NCI-H2196 treated with DMSO at 0.1 percent for 48 hours (cell line): ENCODE data around the gene PRSS2.
"Not testable (repeated sequence)": the region's sequence is repeated elsewhere in the genome, so short reads cannot be mapped to it uniquely, and the experiment has no call there.

Experiments
- DNase-seq: peaks from one replicate; lab custom pipeline; 2025; ENCODE audit not compliant: unreplicated experiment; lab: John Stamatoyannopoulos, UW

PRSS2 gene

DNA sequence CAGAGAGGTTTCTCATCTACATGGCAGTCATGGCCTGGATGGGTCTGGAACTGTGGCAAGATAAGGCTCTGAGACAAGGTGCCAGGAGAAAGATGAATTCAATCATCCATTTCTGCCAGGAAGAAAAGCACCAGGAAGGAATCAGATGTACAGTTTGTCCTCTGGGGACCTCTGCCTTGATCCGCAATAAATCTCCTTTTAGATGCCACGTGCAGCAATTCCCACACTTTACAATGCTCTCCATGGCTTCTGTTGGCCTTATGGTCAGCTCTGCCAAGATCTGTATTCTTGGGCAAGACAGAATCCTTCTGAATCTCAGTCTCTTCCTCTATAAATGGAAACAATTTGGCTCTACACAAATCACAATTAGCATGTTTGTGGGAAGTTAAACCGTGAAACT lies 12.5 kb upstream of the PRSS2 start:
- DNase-seq = not testable (repeated sequence)

DNA sequence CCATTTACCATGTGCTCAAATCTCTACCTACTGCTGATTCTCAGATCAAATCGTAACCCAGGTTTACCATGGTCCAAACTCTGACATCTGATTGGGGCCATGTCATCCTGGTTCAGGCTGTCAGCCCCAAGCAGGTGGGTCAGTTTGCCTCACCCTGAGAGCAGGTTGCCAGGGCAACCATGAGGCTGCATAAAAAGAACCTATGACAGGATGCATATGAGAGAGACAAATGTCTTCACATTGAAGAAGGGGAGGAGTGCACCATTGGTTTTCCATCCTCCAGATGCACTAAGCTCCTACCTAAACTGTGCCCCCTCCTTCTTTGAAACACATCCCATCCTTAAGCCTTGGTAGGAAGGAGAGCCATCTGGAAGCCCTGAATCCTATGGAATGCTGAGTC lies 11.3 kb upstream of the PRSS2 start:
- DNase-seq = no peak

DNA sequence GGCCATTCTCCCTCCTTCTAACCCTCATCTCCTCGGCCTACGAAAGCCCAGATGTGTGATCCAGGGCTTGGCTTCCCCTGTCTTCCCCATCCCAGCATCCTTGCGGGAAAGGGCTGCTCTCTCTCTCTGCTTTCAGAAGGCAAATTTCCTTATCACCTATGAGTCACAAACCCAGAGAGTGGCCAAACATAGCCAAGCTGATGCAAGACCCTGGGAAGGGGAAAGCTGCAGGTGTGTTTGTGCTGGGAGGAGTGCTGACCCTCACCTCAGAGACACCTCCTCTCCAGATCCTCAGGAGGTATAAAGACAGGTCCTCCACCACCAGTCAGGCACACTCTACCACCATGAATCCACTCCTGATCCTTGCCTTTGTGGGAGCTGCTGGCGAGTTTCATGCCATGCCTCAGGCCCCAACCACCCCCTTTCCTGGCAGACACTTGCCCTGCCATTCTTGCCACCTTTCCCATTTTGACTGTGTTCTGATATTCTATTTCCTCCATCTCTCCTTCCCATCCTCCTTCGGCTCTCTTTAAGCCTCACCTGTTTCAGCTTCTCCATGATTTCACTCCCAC lies 10.6 kb upstream of the PRSS2 start:
- DNase-seq = no peak

DNA sequence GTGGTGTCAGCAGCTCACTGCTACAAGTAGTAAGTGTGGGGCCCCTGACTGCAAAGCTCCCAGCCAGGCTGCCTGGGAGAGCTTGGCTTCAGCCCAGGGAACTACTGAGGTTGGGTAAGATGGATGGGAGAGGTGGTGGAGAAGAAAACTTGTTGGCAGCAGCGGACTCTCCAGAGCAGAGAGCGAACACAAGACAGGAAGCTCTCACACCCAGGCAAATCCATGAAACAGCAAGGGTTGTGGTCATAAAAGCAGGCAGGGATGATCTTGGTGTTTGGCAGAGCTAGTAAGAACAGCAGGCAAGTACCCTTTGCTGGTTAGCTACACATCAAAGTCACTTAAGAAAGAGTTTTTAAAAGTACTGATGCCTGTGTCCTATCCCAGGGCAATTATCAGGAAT lies 9.2 kb upstream of the PRSS2 start:
- DNase-seq = not testable (repeated sequence)

DNA sequence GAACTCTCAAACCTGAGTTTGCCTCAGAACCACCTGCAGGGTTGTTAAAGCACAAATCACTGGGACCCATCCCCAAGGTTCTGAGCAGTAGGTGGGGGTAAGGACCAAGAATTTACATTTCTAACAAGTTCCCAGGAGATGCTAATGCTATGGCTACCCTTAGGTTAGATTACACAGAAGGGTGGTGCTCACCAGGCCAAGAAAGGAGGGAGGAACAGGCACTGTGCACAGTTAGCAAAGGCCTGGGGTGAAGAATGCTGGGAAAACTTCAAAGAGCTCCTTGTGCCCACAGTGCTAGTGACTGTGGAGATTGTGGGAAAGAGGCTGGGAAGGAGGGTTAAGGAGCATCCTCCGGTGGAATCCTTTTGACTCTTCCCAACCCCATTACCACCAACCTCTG lies 8.7 kb upstream of the PRSS2 start:
- no peak for DNase-seq

DNA sequence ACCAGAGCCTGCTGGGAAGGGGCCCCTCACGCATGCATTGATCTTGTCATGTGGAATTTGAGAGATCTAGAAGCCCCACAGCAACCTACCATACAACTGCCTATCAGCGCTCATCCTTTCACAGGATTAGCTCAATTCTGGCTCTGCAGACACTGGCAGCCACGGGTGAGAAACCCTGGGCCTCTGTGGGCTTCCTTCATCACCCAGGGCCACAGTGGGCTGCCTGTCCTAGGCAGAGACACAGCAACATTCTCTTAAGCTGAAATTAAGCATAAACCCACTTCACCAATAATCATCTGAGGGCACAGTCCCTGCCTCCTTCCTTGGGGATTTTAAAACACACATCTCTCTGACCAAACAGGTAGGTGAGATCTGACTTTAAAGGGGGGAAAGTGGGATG lies 3.3 kb upstream of the PRSS2 start:
- DNase-seq = no peak

DNA sequence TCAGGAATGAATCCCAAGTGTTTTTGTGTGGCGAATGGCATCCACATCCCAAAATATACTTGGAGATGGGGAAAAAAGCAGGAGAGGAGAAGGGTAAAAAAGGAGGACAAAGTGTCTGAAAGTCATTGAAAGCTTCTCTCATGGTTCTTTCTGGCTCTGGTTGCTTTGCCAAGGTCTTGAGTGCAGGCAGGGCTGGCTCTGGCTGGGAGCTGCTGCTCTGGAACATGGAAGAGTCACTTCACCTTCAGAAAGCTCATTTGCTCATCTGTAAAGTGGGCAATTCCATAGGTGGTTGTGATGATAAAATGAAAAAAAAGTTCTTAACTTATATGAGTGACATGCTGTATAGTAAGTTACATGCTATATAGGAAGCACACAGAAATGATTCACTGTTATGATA lies 2.9 kb upstream of the PRSS2 start:
- no peak for DNase-seq

DNA sequence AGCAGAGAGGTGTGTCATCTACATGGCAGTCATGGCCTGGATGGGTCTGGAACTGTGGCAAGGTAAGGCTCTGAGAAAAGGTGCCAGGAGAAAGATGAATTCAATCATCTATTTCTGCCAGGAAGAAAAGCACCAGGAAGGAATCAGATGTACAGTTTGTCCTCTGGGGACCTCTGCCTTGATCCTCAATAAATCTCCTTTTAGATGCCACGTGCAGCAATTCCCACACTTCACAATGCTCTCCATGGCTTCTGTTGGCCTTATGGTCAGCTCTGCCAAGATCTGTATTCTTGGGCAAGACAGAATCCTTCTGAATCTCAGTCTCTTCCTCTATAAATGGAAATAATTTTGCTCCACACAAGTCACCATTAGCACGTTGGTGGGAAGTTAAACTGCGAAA lies 1.9 kb upstream of the PRSS2 start:
- not testable (repeated sequence) for DNase-seq

DNA sequence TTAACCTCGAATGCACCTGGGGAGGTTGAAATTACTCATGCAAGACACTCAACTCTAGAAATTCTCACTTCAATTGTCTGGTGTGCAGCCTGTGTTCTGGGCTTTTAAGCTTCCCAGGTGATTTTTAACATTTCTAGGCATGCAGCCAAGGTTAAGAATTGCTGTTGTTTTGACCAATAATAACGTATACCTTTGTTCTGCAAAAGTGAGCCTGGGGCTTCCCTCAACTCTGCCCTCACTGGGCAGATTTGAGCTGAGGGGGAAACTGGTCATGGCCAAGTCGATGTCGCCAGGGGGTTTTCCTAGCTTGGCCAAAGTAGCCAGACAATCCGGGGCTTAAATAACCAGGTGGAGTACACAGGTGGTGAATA lies 568 bp downstream of the PRSS2 start:
- DNase-seq = no peak

DNA sequence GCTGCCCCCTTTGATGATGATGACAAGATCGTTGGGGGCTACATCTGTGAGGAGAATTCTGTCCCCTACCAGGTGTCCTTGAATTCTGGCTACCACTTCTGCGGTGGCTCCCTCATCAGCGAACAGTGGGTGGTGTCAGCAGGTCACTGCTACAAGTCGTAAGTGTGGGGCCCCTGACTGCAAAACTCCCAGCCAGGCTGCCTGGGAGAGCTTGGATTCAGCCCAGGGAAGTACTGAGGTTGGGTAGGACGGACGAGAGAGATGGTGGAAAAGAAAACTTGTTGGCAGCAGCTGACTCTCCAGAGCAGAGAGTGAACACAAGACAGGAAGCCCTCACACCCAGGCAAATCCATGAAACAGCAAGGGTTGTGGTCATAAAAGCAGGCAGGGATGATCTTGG lies 1.3 kb downstream of the PRSS2 start:
- DNase-seq = no peak

DNA sequence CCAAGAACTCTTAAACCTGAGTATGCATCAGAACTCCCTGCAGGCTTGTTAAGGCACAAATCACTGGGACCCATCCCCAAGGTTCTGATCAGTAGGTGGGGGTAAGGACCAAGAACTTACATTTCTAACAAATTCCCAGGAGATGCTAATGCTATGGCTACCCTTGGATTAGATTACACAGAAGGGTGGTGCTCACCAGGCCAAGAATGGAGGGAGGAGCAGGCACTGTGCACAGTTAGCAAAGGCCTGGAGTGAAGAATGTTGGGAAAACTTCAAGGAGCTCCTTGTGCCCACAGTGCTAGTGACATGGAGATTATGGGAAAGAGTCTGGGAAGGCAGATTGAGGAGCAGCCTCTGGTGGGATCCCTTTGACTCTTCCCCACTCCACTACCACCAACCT lies 1.9 kb downstream of the PRSS2 start:
- no peak for DNase-seq

DNA sequence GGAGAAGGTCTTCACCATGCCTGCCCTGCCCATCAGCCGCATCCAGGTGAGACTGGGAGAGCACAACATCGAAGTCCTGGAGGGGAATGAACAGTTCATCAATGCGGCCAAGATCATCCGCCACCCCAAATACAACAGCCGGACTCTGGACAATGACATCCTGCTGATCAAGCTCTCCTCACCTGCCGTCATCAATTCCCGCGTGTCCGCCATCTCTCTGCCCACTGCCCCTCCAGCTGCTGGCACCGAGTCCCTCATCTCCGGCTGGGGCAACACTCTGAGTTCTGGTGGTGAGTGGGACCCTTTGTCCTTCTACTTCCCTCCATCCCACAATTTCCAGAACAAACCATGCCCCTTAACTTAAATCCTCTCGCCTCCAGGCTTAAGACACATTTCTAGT lies 2.5 kb downstream of the PRSS2 start:
- DNase-seq = no peak

DNA sequence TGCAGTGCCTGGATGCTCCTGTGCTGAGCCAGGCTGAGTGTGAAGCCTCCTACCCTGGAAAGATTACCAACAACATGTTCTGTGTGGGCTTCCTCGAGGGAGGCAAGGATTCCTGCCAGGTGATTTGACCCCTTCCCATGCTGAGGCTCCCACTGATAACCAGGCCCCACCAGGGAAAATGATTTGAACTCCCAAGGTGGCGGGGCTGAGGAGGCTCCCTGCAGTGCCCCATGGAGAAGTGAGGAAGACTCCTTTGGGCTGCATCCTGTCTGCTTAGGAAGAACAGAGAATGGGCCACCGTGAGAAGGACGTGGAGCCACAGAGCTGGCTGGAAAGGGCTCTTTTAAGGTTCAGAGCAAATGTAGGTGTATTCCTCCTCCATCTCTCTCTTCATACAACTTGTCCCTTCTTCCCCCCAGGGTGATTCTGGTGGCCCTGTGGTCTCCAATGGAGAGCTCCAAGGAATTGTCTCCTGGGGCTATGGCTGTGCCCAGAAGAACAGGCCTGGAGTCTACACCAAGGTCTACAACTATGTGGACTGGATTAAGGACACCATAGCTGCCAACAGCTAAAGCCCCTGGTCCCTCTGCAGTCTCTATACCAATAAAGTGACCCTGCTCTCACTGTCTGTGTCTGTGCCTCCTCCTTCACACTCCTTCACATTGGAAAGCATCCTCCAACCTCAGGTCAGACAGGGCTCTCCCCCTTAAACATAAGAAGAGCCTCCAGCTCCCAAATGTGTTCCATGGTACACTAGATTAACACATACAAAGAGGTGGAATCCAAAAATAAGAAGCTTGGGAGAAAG lies 3.4 kb downstream of the PRSS2 start:
- DNase-seq = no peak

DNA sequence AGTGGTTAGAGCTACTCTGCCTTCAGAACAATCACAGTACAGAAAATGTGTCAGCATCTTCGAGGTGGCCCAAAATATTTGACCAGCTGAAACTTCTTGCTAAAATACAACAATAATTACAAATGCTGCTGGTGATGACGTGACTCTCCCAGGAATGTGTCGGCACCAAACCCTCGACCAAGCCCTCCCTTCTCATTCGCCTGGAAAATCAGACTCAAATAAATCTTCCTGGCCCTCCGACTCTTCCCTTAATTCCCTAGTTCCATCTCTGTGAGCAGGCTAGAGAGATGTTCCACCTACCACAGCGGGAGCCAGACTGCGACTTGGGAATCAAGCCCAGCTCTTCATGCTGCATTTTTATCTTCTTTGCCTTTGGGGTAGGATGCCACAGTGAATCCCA lies 4.1 kb downstream of the PRSS2 start:
- DNase-seq = no peak

DNA sequence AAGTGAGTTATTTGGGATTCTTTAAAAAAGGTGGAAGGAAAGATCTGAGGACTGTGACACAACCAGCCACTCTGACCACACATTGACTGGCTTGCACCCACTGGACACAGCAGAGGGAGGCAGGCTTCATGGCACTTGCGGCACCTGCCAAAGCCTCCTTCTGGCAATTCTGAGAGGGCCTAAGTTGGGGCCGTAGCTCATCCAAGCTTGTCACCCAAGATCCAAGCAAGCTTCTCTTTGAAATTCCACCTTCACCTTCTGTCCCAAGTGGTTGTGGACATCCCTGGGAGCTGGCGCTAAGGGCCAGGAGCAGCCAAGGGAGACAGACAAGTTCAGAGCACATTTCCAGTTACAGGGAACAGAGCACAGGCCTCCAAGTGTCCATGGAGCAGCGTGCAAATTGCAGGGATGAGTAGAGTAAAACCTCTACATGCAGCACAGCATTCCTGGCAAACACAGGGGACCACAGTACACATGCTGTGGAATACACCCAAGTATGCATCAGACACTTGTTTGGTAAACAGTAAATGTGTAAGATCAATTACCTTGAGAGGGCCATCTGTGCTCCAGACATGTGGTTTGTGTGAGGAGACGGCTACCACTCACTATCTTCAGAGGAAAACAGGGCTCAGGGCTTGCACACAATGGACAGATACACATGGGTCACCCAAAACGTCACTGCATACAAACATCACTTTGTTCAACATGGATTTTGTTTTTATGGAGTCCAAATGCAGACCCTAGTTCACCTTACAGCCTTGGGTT lies 4.8 kb downstream of the PRSS2 start:
- not testable (repeated sequence) for DNase-seq

DNA sequence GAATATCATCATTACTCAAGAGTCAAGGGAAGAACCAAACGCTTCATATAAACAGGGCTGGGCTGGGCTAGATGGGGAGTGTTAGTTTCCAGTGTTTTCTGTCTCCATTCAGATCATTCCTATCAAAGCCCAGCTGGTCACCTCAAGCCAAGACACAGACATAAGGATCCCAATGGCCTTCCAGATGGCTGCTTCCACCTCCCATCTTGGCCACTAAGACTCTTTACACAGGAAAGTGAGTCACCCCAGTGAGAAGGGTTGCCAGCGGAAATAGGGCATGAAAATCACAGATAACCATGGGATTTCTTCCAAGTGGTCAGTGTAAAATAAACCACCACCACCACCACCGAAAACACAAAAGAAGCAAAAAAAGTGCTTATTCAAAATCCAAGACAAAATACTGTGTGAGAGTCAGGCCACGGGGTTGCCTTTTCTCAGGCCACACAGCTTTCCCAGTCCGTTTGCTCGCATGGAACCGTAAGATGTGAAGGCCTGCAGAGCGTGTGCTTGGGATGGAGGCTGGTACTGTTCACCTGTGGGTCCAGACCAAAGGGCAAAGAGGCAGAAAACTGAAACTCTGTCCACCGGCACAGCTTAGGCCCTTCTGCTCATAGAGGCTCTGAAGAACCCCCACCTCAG lies 5.6 kb downstream of the PRSS2 start:
- DNase-seq = no peak

DNA sequence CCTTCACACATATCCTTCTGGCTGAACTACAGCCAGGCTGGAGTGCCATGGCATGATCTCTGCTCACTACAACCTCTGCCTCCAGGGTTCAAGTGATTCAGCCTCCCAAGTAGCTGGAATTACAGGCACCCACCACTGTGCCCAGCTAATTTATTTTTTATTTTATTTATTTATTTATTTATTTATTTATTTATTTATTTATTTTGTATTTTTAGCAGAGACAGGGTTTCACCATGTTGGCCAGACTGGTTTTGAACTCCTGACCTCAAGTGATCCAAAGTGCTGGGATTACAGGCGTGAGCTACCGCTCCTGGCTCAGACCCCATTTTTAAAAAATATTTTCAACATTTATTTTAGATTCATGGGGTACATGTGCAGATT lies 6.1 kb downstream of the PRSS2 start:
- DNase-seq = not testable (repeated sequence)

DNA sequence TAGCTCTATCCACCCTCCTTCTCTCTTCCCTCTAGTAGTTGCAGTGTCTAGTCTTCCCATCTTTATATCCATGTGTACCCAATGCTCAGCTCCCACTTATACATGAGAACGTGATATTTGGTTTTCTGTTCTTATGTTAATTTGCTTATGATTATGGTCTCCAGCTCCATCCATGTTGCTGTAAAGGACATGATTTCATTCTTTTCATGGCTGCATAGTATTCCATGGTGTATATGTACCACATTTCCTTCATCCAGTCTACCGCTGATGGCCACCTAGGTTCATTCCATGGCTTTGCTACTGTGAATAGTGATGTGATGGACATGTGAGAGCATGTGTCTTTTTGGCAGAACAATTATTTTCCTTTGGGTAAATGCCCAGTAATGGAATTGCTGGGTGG lies 6.5 kb downstream of the PRSS2 start:
- no peak for DNase-seq

DNA sequence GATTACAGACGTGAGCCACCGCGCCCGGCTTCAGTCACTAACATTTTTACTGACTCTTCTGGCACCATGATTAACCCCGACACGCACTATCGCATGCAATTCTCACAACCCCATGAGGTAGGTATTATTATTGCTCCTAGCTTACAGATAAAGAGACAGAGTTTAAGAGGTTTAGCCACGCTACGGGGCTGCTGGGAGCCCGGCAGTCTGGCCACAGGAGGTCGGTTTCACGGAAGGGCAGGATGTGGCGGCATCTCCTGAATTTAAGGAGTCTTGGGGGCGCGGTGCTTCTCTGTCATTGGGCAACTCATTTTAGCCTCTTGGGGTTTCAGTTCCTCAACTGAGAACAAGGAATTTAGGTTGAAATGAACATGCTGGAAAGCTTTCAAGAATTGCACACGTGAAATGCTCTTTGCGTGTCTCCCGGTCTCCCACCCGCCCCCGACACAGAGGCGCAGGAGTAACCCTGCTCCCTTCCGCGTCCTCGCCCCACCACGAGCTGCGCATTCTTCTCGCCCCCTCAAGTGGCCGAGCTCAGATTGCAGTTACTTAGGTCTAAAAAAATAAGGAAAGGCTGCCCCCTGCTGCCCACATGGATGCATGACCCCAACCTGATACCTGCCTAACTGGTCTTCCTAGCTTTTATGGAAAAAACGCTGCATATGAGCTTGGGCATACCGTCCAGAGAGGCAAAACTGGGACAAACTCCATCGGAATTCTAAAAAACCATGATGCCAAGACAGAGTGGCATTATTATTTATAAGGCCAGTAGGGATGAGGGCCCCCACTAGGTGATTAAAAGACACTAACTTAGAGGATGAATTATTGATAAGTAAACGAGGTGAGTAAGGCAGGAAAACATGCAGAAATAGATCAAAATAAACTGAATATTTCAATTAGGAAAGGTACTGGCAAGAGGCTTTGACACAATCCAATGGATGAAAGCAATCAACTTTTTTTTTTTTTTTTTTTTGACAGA lies 12.4 kb downstream of the PRSS2 start:
- peak; percentile 27 for DNase-seq

DNA sequence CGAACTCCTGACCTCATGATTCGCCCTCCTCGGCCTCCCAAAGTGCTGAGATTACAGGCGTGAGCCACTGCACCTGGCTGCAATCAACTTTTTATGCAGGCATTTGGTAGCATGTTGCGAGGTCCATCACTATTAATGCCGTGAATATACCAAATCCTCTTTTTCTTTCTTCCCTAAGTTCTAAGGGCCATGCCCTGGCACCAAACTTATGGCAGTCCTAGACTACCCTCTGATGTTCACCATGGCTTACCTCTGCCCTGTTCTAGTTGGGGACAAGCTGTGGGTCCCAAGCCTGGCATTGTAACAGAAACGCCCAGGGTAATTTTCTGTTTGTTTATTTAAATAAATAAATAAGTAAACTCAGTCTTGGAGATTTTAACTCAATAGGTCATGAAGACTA lies 13.3 kb downstream of the PRSS2 start:
- no peak for DNase-seq

DNA sequence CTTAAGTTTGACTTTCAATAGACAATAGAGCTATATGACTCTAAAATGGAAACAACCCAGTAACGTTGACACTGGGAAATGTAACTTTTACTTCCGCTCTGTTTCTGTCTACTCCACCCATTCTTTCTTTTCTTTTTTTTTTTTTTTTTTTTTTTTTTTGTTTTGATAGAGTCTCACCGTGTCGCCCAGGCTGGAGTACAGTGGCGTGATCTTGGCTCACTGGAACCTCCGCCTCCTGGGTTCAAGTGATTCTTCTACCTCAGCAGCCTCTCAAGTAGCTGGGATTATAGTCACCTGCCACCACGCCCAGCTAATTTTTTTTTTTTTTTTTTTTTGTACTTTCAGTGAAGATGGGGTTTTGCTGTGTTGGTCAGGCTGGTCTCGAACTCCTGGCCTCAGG lies 13.9 kb downstream of the PRSS2 start:
- DNase-seq = no peak
